SH-SY5Y (cell line): ENCODE measurements around the gene ID3.

Source experiments
- GATA2 ChIP-seq: IDR thresholded peaks from 2 replicates; pipeline ENCODE4 v1.6.1; 2011; ENCODE audit warnings: mild to moderate bottlenecking, low read depth, low read length
- GATA3 ChIP-seq: IDR thresholded peaks from 2 replicates; pipeline ENCODE4 v1.6.1; 2011; ENCODE audit warnings: low read depth, mild to moderate bottlenecking, low read length, moderate library complexity

DNA sequence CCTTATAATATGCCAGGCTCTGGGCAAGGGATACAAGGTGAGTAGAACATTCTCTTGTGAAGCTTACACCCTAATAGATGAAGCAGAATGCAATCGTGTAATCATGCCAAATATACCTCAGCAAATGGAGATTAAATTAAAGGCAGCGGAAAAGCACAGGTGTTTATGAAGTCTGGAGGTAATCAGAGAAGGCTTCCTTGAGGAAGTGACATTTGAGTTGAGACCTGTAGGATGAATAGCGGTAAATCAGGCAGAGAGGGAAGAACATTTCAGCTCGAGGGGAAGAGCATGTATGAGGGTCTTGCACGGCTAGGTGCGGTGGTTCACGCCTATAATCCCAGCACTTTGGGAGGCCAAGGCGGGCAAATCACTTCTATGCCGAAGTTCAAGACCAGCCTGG lies 41.7 kb downstream of the ID3 start:
- TF ChIP-seq GATA2 (no peak), GATA3 (no peak)
